Measurements from ENCODE around the gene MIGA2.

GRCh38 chr9:129109537-129109903 is 73.1 kb downstream of the MIGA2 start:
- TF ChIP-seq, protein P1, sequence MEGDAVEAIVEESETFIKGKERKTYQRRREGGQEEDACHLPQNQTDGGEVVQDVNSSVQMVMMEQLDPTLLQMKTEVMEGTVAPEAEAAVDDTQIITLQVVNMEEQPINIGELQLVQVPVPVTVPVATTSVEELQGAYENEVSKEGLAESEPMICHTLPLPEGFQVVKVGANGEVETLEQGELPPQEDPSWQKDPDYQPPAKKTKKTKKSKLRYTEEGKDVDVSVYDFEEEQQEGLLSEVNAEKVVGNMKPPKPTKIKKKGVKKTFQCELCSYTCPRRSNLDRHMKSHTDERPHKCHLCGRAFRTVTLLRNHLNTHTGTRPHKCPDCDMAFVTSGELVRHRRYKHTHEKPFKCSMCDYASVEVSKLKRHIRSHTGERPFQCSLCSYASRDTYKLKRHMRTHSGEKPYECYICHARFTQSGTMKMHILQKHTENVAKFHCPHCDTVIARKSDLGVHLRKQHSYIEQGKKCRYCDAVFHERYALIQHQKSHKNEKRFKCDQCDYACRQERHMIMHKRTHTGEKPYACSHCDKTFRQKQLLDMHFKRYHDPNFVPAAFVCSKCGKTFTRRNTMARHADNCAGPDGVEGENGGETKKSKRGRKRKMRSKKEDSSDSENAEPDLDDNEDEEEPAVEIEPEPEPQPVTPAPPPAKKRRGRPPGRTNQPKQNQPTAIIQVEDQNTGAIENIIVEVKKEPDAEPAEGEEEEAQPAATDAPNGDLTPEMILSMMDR (conservative IDR thresholded peaks at IDR 0.05 in 1 of 2, IDR thresholded peaks at IDR 0.05 in 1 of 2; ENCODE audit: extremely low read depth in 1 of 2, insufficient read depth in 1 of 2, low read depth in 1 of 2, low read length in 2 of 2): no peak
- TF ChIP-seq EZH2 (IDR thresholded peaks at IDR 0.05; ENCODE audit: borderline replicate concordance, low read length): no peak

Measured in mammary epithelial cell (primary cell).